OCI-LY7 (cell line): ENCODE data around the gene FBN2. TPM values are rescaled to one million over a fixed set of nuclear protein-coding genes. Genes with fewer than 3 reads are reported as not detected.

Experiments
- BruUV-seq: library from RNA; stranded (reverse); fragments of 400-500 nt; replicated peaks from 2 replicates; lab custom pipeline; 2021; lab: Mats Ljungman, UMichigan
- CTCF ChIA-PET: fragments of 300-600 bp; sonication (Branson Sonifier 250); formaldehyde crosslinking; loops from one replicate; lab custom pipeline; 2022; ENCODE audit warnings: antibody characterized with exemption; ENCODE audit not compliant: unreplicated experiment; lab: Charles Lee
- POLR2A ChIA-PET: fragments of 300-600 bp; sonication (Branson Sonifier 250); formaldehyde crosslinking; loops from one replicate; lab custom pipeline; 2022; ENCODE audit warnings: antibody characterized with exemption; lab: Charles Lee
- DNase-seq: peaks from one replicate; pipeline ENCODE4 v3.0.0-alpha.2; 2015; ENCODE audit warnings: low spot score
- H2AFZ ChIP-seq: fragments of 200-600 bp; sonication (generic), shearing (Covaris generic); 2 replicates; pipeline ENCODE4 v1.6.1; 2014; ENCODE audit warnings: mild to moderate bottlenecking, antibody characterized with exemption, low read length, moderate library complexity
- H3K27ac ChIP-seq: fragments of 200-600 bp; sonication (generic); 2 replicates; pipeline ENCODE4 v1.5.1; 2014; ENCODE audit warnings: mixed run types, low read depth, mild to moderate bottlenecking, moderate library complexity, low read length, inconsistent platforms; ENCODE audit not compliant: poor library complexity, severe bottlenecking
- H3K36me3 ChIP-seq: fragments of 200-600 bp; sonication (generic); 2 replicates; pipeline ENCODE4 v1.6.1; 2014; ENCODE audit warnings: mild to moderate bottlenecking, antibody characterized with exemption, low read length, moderate library complexity, mixed read lengths; ENCODE audit not compliant: insufficient read depth
- H3K4me1 ChIP-seq: fragments of 200-600 bp; sonication (generic); 2 replicates; pipeline ENCODE4 v1.5.1; 2014; ENCODE audit warnings: mild to moderate bottlenecking, low read length; ENCODE audit not compliant: insufficient read depth, poor library complexity, severe bottlenecking
- H3K4me2 ChIP-seq: fragments of 200-600 bp; sonication (generic); 2 replicates; pipeline ENCODE4 v1.6.1; 2014; ENCODE audit warnings: mild to moderate bottlenecking, low read length
- H3K4me3 ChIP-seq: fragments of 200-600 bp; sonication (generic); 2 replicates; pipeline ENCODE4 v1.5.1; 2014; ENCODE audit warnings: mild to moderate bottlenecking, low read depth, low read length; ENCODE audit not compliant: poor library complexity, severe bottlenecking
- H3K79me2 ChIP-seq: fragments of 200-600 bp; sonication (generic); 2 replicates; pipeline ENCODE4 v1.6.1; 2016; ENCODE audit warnings: low read depth, mild to moderate bottlenecking, low read length, moderate library complexity, mixed read lengths; ENCODE audit not compliant: insufficient read depth
- H3K9me2 ChIP-seq: fragments of 200-600 bp; sonication (generic); 2 replicates; pipeline ENCODE4 v1.6.1; 2016; ENCODE audit warnings: mild to moderate bottlenecking, low read length, mixed read lengths; ENCODE audit not compliant: insufficient read depth
- H3K9me3 ChIP-seq: fragments of 200-600 bp; sonication (generic); 2 replicates; pipeline ENCODE4 v1.6.1; 2014; ENCODE audit warnings: mild to moderate bottlenecking, mixed run types, low read length, mixed read lengths
- H4K20me1 ChIP-seq: fragments of 200-600 bp; sonication (generic); 2 replicates; pipeline ENCODE4 v1.6.1; 2014; ENCODE audit warnings: mild to moderate bottlenecking, antibody characterized with exemption, low read length, moderate library complexity, mixed read lengths; ENCODE audit not compliant: insufficient read depth
- CTCF ChIP-seq: fragments of 200-600 bp; sonication (generic); conservative IDR thresholded peaks from 2 replicates; pipeline ENCODE4 v1.5.1; 2014; ENCODE audit warnings: mild to moderate bottlenecking, antibody characterized with exemption, low read length, moderate library complexity, mixed read lengths
- EZH2phosphoT487 ChIP-seq: fragments of 200-600 bp; sonication (generic); IDR thresholded peaks from 2 replicates; pipeline ENCODE4 v1.6.1; 2018; ENCODE audit warnings: low read depth, borderline replicate concordance, mild to moderate bottlenecking, mixed run types, antibody characterized with exemption, low read length, moderate library complexity, mixed read lengths
- intact Hi-C: fragments of 100-400 bp; cut with micrococcal nuclease; formaldehyde crosslinking; loops from one replicate; pipeline ENCODE4 v1.10.0; 2022; ENCODE audit not compliant: unreplicated experiment
- total RNA-seq, 2 experiments: library from RNA; depleted of rRNA in 1 of 2; stranded (reverse); fragments of >200 nt in 1 of 2; shearing (Covaris generic) in 1 of 2; gene quantifications; 2 replicates each; pipeline ENCODE4 v1.2.3, GENCODE V29; 2014 to 2022

FBN2 gene
- total RNA-seq, 2 experiments from 2014 or later, result not detected

- Histone ChIP-seq H3K9me3 (no peaks in the 10 kb centered on the region), H3K27ac (no peak overlapping the region), H3K4me3 (no peak overlapping the region), H3K36me3 (no peaks in the 10 kb centered on the region), H3K9me2 (no peaks in the 10 kb centered on the region), H3K4me1 (no peaks in the 10 kb centered on the region), H3K4me2 (no peak overlapping the region), H3K79me2 (no peaks in the 10 kb centered on the region), H2AFZ (no peak overlapping the region), H4K20me1 (no peaks in the 10 kb centered on the region)
- intact Hi-C loops, result no loop called here
- no peak for DNase-seq
- ChIA-PET POLR2A (interaction anchor here (0.6 kb wide), 1 partner anchor 81 kb away, joined by 3 read pairs; no protein-coding TSS in a partner anchor), CTCF (no interaction called here)
- BruUV-seq, result no TSS peak
- TF ChIP-seq EZH2phosphoT487 (no peak), CTCF (no peak)
These were observed 310.0 kb downstream of the FBN2 start for GRCh38 chr5:128228008-128228407.

GRCh38 chr5:128225245-128226030 is 312.6 kb downstream of the FBN2 start:
- H3K4me3 ChIP-seq, result no peak overlapping the region
- no peak overlapping the region for H3K27ac ChIP-seq
- no peaks in the 10 kb centered on the region for H3K4me1 ChIP-seq
- no peak overlapping the region for H3K4me2 ChIP-seq
- H3K36me3 ChIP-seq, result no peaks in the 10 kb centered on the region
- no peak for DNase-seq
- no peaks in the 10 kb centered on the region for H3K9me3 ChIP-seq
- no peaks in the 10 kb centered on the region for H4K20me1 ChIP-seq
- no TSS peak for BruUV-seq
- intact Hi-C loops, result no loop called here
- no peak overlapping the region for H2AFZ ChIP-seq
- CTCF ChIA-PET, result no interaction called here
- H3K79me2 ChIP-seq, result no peaks in the 10 kb centered on the region
- H3K9me2 ChIP-seq, result no peaks in the 10 kb centered on the region
- TF ChIP-seq CTCF, result no peak
- no peak for TF ChIP-seq EZH2phosphoT487
- POLR2A ChIA-PET, result no interaction called here

GRCh38 chr5:128224336-128224735 is 313.7 kb downstream of the FBN2 start:
- CTCF ChIA-PET, result no interaction called here
- no peaks in the 10 kb centered on the region for H4K20me1 ChIP-seq
- no TSS peak for BruUV-seq
- H3K9me2 ChIP-seq, result no peaks in the 10 kb centered on the region
- H3K79me2 ChIP-seq, result no peaks in the 10 kb centered on the region
- no peaks in the 10 kb centered on the region for H3K9me3 ChIP-seq
- H3K4me2 ChIP-seq, result no peak overlapping the region
- intact Hi-C loops, result no loop called here
- no peak for TF ChIP-seq EZH2phosphoT487
- TF ChIP-seq CTCF, result no peak
- no peaks in the 10 kb centered on the region for H3K4me1 ChIP-seq
- no peak for DNase-seq
- H3K4me3 ChIP-seq, result no peak overlapping the region
- POLR2A ChIA-PET, result no interaction called here
- H3K27ac ChIP-seq, result no peak overlapping the region
- H2AFZ ChIP-seq, result no peak overlapping the region
- H3K36me3 ChIP-seq, result no peaks in the 10 kb centered on the region
